Stomach (tissue), 9 donors: ENCODE data around the gene TANGO6. TPM values are rescaled to one million over a fixed set of nuclear protein-coding genes. Genes with fewer than 3 reads are reported as not detected.

Experiments used
- DNase-seq, 2 donors: peaks; one replicate each; pipeline versions ENCODE4 v3.0.0 to v3.0.0-alpha.2; 2013 to 2019
- H3K27ac ChIP-seq, 5 donors: fragments of 200-600 bp in 4 of 5; sonication (generic) in 4 of 5; one replicate each; pipeline ENCODE4 v1.5.1; 2013 to 2019; ENCODE audit warnings: mild to moderate bottlenecking in 1 of 5, moderate library complexity in 1 of 5
- H3K27me3 ChIP-seq, 3 donors: fragments of 200-600 bp; sonication (generic); one replicate each; pipeline ENCODE4 v1.5.1; 2017 to 2019; ENCODE audit warnings: mixed run types in 1 of 3
- H3K36me3 ChIP-seq, 4 donors: fragments of 200-600 bp; sonication (generic); 1 replicate in 3 of 4; 2 replicates in 1 of 4; pipeline ENCODE4 v1.5.1; 2016 to 2019
- H3K4me1 ChIP-seq, 4 donors: fragments of 200-600 bp; sonication (generic); one replicate each; pipeline ENCODE4 v1.5.1; 2016 to 2019
- H3K4me3 ChIP-seq, 4 donors: fragments of 200-600 bp; sonication (generic) in 3 of 4; one replicate each; pipeline ENCODE4 v1.5.1; 2016 to 2019; ENCODE audit warnings: mild to moderate bottlenecking in 1 of 4
- H3K9me3 ChIP-seq, 4 donors: fragments of 200-600 bp; sonication (generic); one replicate each; pipeline ENCODE4 v1.5.1; 2016 to 2019
- EP300 ChIP-seq: sonication (generic); formaldehyde crosslinking; IDR thresholded peaks from one replicate; pipeline ENCODE4 v1.6.1; 2017; ENCODE audit warnings: antibody characterized with exemption
- POLR2A ChIP-seq, 4 donors: fragments of 450-650 bp; IDR thresholded peaks; one replicate each; pipeline ENCODE4 v1.6.1; 2016; ENCODE audit warnings: antibody characterized with exemption in 4 of 4, control low read depth in 2 of 4, mild to moderate bottlenecking in 1 of 4, moderate library complexity in 1 of 4
- POLR2AphosphoS5 ChIP-seq, 3 donors: sonication (generic); formaldehyde crosslinking; IDR thresholded peaks; one replicate each; pipeline ENCODE4 v1.6.1; 2016; ENCODE audit warnings: antibody characterized with exemption in 3 of 3
- WGBS, 5 donors: extraction: QIAGEN DNeasy Blood & Tissue Kit in 3 of 5; methylation state at CpG; one replicate each; pipeline versions ENCODE4 v1.1.5 to v1.1.7; 2013 to 2018; 5-methylcytosine and 5-hydroxymethylcytosine counted together
- intact Hi-C: fragments of 100-400 bp; cut with DNase I; formaldehyde crosslinking; loops from one replicate; pipeline ENCODE4 v1.15.1; 2023; ENCODE audit warnings: low total_unique reads
- polyA plus RNA-seq, 3 donors: library from polyadenylated mRNA; stranded (reverse); fragments of 200-250 nt; gene quantifications; one replicate each; pipeline ENCODE4 v1.2.3, GENCODE V29; 2013
- total RNA-seq, 5 donors: library from RNA; depleted of rRNA; stranded (reverse); fragments of >200 nt; gene quantifications; one replicate each; pipeline versions ENCODE4 v1.1.0 to v1.2.3, GENCODE V29; 2014 to 2016
- TF ChIP-seq, protein P1 (sequence below), 7 experiments: fragments of 450-650 bp in 4 of 7; fragments of 200-600 bp in 3 of 7; sonication (generic) in 3 of 7; IDR thresholded peaks; one replicate each; pipeline ENCODE4 v1.5.1; 2016 to 2019; ENCODE audit warnings: antibody characterized with exemption in 7 of 7, control low read depth in 2 of 7, mild to moderate bottlenecking in 1 of 7
- donor health status: healthy with polysubstance abuse.
- donor health status: Bipolar disorder and iron deficiency.
- donor health status: healthy.

The TANGO6 gene
- total and polyA plus RNA-seq, 8 donors = 2.2 to 32.7 (median 11.4) TPM

DNA sequence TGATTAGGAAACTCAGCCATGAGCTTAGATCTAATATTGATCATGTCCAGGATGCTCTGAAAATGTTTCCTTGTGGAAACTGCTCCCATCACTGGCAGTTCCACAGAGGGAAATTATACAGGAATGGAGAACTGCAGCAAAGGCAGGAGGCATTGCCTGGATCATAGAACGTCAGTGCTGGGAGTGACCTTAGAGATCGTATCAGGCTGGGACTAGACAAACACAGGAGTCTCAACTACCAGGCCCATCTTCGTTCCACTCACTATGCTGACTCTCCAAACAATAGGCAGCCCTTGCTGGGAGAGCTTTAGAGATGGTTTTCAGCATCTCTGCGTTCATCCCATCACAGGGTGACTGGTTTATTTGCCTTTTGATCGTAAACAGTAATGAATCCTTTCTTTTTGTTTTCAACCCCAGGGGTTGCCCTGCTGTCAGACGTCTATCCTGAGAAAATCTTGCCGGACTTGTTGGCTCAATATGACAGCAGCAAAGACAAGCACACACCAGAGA is 130.3 kb downstream of the TANGO6 start:
- H3K36me3 ChIP-seq = peaks cover 15 to 64% (median 46%) of the 10 kb centered on the region in 4 donors
- no peaks in the 10 kb centered on the region for H3K9me3 ChIP-seq
- H3K4me1 ChIP-seq = no peaks in the 10 kb centered on the region
- no peak overlapping the region for H3K4me3 ChIP-seq
- DNase-seq = no peak
- H3K27ac ChIP-seq = no peak overlapping the region
- H3K27me3 ChIP-seq = no peaks in the 10 kb centered on the region
- 81 to 88% (median 83%) methylated on average over 7 of the region's 7 CpGs for whole genome bisulfite sequencing, 5 donors
- intact Hi-C loops = no loop called here
- TF ChIP-seq EP300 = no peak
- TF ChIP-seq POLR2AphosphoS5 (IDR thresholded peaks at IDR 0.05) = no peak
- TF ChIP-seq, protein P1, sequence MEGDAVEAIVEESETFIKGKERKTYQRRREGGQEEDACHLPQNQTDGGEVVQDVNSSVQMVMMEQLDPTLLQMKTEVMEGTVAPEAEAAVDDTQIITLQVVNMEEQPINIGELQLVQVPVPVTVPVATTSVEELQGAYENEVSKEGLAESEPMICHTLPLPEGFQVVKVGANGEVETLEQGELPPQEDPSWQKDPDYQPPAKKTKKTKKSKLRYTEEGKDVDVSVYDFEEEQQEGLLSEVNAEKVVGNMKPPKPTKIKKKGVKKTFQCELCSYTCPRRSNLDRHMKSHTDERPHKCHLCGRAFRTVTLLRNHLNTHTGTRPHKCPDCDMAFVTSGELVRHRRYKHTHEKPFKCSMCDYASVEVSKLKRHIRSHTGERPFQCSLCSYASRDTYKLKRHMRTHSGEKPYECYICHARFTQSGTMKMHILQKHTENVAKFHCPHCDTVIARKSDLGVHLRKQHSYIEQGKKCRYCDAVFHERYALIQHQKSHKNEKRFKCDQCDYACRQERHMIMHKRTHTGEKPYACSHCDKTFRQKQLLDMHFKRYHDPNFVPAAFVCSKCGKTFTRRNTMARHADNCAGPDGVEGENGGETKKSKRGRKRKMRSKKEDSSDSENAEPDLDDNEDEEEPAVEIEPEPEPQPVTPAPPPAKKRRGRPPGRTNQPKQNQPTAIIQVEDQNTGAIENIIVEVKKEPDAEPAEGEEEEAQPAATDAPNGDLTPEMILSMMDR (IDR thresholded peaks at IDR 0.05) = no peak
- TF ChIP-seq POLR2A (IDR thresholded peaks at IDR 0.05) = no peak

DNA sequence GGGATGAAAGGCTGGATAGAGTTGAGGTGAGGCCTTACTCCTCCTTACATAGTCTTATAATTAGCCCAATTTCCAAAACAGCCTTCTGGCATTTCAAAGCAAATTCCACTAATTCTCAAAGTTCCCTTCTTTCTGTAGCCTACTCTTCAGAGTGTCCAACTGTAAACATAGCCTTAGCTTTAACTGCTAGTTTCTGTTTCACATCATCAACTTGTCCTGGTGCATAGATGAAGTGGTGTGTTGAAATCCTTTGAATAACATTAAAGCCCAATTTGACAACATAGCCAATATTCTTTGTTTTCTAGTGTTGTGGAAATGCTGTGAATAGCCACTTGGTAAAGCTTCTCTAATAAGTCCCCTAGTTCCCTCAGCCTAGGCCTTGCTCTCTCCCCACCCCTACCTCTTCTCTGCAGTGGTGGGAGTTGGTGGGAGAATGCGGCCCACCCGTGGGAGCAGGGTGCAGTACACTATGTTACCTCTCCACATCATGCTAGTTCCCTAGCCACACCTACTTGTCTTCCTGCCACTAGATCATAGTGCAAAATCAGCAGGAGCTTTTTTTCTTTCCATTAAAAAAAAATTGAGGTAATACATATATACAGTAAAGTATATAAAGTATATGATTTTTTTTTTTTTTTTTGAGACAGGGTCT is 135.1 kb downstream of the TANGO6 start:
- Histone ChIP-seq H3K9me3 (no peaks in the 10 kb centered on the region), H3K4me3 (no peak overlapping the region), H3K36me3 (peaks cover 15 to 73% (median 55%) of the 10 kb centered on the region in 4 donors), H3K27ac (no peak overlapping the region), H3K4me1 (no peaks in the 10 kb centered on the region), H3K27me3 (no peaks in the 10 kb centered on the region)
- no peak for DNase-seq
- intact Hi-C loops = no loop called here
- TF ChIP-seq EP300 (no peak), POLR2A (IDR thresholded peaks at IDR 0.05) (no peak), POLR2AphosphoS5 (IDR thresholded peaks at IDR 0.05) (no peak)
- TF ChIP-seq, protein P1 (IDR thresholded peaks at IDR 0.05) = no peak
- 81 to 94% (median 88%) methylated on average over 2 of the region's 2 CpGs for WGBS, 5 donors

GRCh38 chr16:68980695-68981315 is 137.5 kb downstream of the TANGO6 start:
- H3K27ac ChIP-seq = no peak overlapping the region
- H3K36me3 ChIP-seq = peaks cover 0 to 53% (median 35%) of the 10 kb centered on the region in 4 donors
- 88 to 95% (median 91%) methylated on average over 15 of the region's 15 CpGs for WGBS, 5 donors
- H3K27me3 ChIP-seq = no peaks in the 10 kb centered on the region
- intact Hi-C loops = no loop called here
- no peaks in the 10 kb centered on the region for H3K4me1 ChIP-seq
- H3K9me3 ChIP-seq = no peaks in the 10 kb centered on the region
- TF ChIP-seq EP300 (no peak), POLR2A (IDR thresholded peaks at IDR 0.05) (no peak)
- TF ChIP-seq, protein P1 (IDR thresholded peaks at IDR 0.05) = no peak
- no peak for DNase-seq
- H3K4me3 ChIP-seq = no peak overlapping the region

- no peak overlapping the region for H3K27ac ChIP-seq
- WGBS, 5 donors = 90 to 97% (median 94%) methylated on average over 2 of the region's 2 CpGs
- H3K36me3 ChIP-seq = peaks cover 0 to 41% (median 26%) of the 10 kb centered on the region in 4 donors
- H3K9me3 ChIP-seq = no peaks in the 10 kb centered on the region
- H3K27me3 ChIP-seq = no peaks in the 10 kb centered on the region
- DNase-seq = no peak
- no peaks in the 10 kb centered on the region for H3K4me1 ChIP-seq
- intact Hi-C loops = no loop called here
- TF ChIP-seq POLR2A (IDR thresholded peaks at IDR 0.05) (no peak), POLR2AphosphoS5 (IDR thresholded peaks at IDR 0.05) (no peak)
- TF ChIP-seq, protein P1 (IDR thresholded peaks at IDR 0.05) = no peak
- no peak overlapping the region for H3K4me3 ChIP-seq
These were observed 138.6 kb downstream of the TANGO6 start for GRCh38 chr16:68981971-68982370.
